RWPE1 (cell line): ENCODE measurements around the gene RSPH3.
"Not testable (repeated sequence)": the region's sequence is repeated elsewhere in the genome, so short reads cannot be mapped to it uniquely, and the experiment has no call there.

ENCODE experiments used
- CTCF ChIA-PET: fragments of 350-600 bp; sonication (Branson Sonifier 250); formaldehyde crosslinking; extraction: SDS; loops from one replicate; lab custom pipeline; 2021; lab: Yijun Ruan, JAX
- POLR2A ChIA-PET: fragments of 400-600 bp; formaldehyde crosslinking; extraction: SDS; loops from one replicate; lab custom pipeline; 2020; ENCODE audit warnings: antibody characterized with exemption; ENCODE audit not compliant: low non-redundant PET; lab: Yijun Ruan, JAX
- DNase-seq: peaks from one replicate; pipeline ENCODE4 v3.0.0; 2012; ENCODE audit warnings: low spot score
- H3K27ac ChIP-seq: fragments of 450-650 bp; 2 replicates; pipeline ENCODE4 v1.5.1; 2017
- CTCF ChIP-seq: fragments of 450-650 bp; conservative IDR thresholded peaks from 2 replicates; pipeline ENCODE4 v1.5.1; 2017; ENCODE audit warnings: low read depth, mild to moderate bottlenecking

Gene RSPH3

GRCh38 chr6:159037756-159038290 is 37.8 kb upstream of the RSPH3 start:
- no peak for TF ChIP-seq CTCF
- DNase-seq: peak; percentile 29
- ChIA-PET POLR2A (no interaction called here), CTCF (no interaction called here)
- no peak overlapping the region for H3K27ac ChIP-seq

GRCh38 chr6:159036673-159037072 is 36.7 kb upstream of the RSPH3 start:
- no peak for TF ChIP-seq CTCF
- ChIA-PET POLR2A (no interaction called here), CTCF (interaction anchor here (0.5 kb wide), 1 partner anchor 38 kb away, joined by 3 read pairs; no protein-coding TSS in a partner anchor)
- no peak for DNase-seq
- no peak overlapping the region for H3K27ac ChIP-seq

DNA sequence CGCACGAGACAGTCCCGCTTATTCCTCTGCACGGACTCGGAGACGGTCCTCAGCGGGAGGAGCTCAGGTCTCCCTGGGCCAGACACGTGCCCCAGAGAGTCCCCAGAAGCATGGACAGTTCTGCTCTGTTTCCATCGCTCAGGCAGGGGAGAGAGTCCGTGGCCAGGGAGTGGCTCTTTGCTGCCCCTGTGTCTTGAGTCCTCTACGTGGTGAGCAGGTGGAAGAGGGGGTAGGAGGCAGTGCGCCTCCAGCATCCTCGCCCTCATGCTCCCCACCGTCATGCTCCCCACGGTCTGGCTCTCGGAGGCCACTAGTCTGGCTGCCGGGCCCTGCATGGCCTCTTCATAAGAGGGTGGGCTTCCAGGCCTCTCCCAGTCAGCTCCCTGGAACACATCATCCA is 35.9 kb upstream of the RSPH3 start:
- POLR2A ChIA-PET: no interaction called here

GRCh38 chr6:159033160-159034049 is 33.4 kb upstream of the RSPH3 start:
- no peak overlapping the region for H3K27ac ChIP-seq
- no peak for TF ChIP-seq CTCF
- ChIA-PET POLR2A (no interaction called here), CTCF (interaction anchor here (0.6 to 1.6 kb wide), 3 partner anchors 9 to 101 kb away, joined by 3 to 4 read pairs (median 3); no protein-coding TSS in a partner anchor)
- no peak for DNase-seq

More for the DNA sequence above, 35.9 kb upstream of the RSPH3 start:
- no peak for TF ChIP-seq CTCF
- no peak overlapping the region for H3K27ac ChIP-seq
- DNase-seq: no peak
- CTCF ChIA-PET: no interaction called here

DNA sequence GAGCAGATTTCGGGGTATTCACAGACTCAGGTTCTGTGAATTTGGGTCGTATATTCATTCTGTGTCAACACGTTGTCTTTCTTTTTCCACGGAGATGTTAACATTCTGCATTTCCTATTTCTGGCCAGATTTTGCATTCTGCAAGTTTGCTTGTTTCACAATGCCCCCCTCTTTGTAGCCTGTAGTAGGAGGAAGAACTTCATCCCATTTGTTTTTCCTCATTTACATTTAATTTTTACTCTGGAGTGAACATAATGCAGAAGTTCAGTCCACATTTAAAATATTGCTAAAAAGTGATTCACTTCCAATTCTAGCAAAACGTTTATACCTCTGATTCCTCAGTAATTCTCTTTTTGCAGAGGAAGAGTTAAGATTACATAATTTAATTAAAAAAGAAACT is 31.8 kb upstream of the RSPH3 start:
- ChIA-PET POLR2A (no interaction called here), CTCF (no interaction called here)
- H3K27ac ChIP-seq: no peak overlapping the region
- DNase-seq: no peak
- TF ChIP-seq CTCF: no peak

DNA sequence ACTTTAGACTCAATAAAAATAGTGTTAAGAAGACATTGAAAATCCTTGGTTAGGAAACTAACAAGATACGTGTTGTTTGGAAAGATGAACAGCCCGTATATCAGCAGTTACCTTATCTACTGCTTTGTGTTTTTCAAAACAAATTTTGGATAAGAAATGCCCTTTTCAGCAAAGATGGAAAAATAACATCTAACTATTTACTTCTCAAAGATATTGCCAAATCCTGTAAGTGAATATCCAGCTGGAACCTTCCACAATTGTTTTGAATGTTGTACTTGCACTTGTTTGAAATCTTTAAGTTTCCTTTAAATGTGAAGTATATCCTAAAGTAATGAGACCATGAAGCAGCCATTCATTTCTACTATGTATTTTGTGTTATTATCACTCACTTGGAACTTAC is 30.2 kb upstream of the RSPH3 start:
- POLR2A ChIA-PET: no interaction called here
- CTCF ChIA-PET: interaction anchor here (0.7 kb wide), 1 partner anchor 110 kb away, joined by 3 read pairs; no protein-coding TSS in a partner anchor
- no peak for TF ChIP-seq CTCF
- DNase-seq: no peak
- no peak overlapping the region for H3K27ac ChIP-seq

GRCh38 chr6:159025224-159025623 is 25.2 kb upstream of the RSPH3 start:
- DNase-seq, H3K27ac ChIP-seq, CTCF ChIA-PET, POLR2A ChIA-PET: not testable (repeated sequence)
